ENCODE data around the gene VPS4A. TPM values are rescaled to one million over a fixed set of nuclear protein-coding genes. Genes with fewer than 3 reads are reported as not detected.

The VPS4A gene
- total RNA-seq, 1 donor from 2014 or later: 28.9 TPM

DNA sequence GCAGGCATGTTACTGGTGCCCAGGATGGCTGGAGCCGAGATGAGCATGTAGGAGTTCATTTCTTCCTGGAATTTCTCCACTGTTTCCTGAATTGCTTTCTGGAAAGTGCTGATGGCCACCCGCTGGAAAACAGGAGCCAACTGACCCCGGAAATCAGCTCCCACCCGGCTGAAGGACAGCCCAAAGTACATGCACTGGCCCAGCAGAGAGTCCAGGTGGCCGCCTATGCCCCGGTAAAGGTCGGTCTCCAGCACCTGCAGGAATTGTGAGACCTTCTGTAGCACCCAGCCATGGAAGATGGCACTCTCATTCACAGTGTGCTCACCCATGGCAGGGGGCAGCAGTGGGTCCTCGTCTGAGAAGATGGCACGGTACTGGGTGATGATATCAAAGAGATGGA lies 23.5 kb downstream of the VPS4A start:
- no peaks in the 10 kb centered on the region for H3K9me3 Mint-ChIP-seq (ENCODE audit: unreplicated experiment)
- Histone ChIP-seq H3K79me2 (ENCODE audit: insufficient read depth, low read length) (peaks cover 69% of the 10 kb centered on the region), H3K4me1 (ENCODE audit: insufficient read depth, low read length) (peaks cover 14% of the 10 kb centered on the region), H4K20me1 (ENCODE audit: insufficient read depth, low read length) (peaks cover 5% of the 10 kb centered on the region), H2AFZ (ENCODE audit: low read depth, low read length) (no peak overlapping the region), H3K36me3 (ENCODE audit: insufficient read depth, low read length) (peaks cover 25% of the 10 kb centered on the region), H3K4me3 (ENCODE audit: insufficient read depth, low read depth, low read length) (no peak overlapping the region), H3K27ac (ENCODE audit: low read depth, low read length) (no peak overlapping the region), H3K27me3 (ENCODE audit: insufficient read depth, low read length) (no peaks in the 10 kb centered on the region), H3K9ac (ENCODE audit: low read length) (no peak overlapping the region), H3K4me2 (ENCODE audit: low read length) (no peak overlapping the region), H3K9me3 (ENCODE audit: insufficient read depth, low read depth, low read length) (no peaks in the 10 kb centered on the region)
- no peak for DNase-seq (ENCODE audit: low read depth)
- H3K4me3 Mint-ChIP-seq (ENCODE audit: unreplicated experiment): no peak overlapping the region
- H3K27ac Mint-ChIP-seq (ENCODE audit: unreplicated experiment): no peak overlapping the region
- peaks cover 10% of the 10 kb centered on the region for H3K4me1 Mint-ChIP-seq (ENCODE audit: low read depth, unreplicated experiment)
- FAIRE-seq: no peak
- H3K27me3 Mint-ChIP-seq (ENCODE audit: low read depth, unreplicated experiment): no peaks in the 10 kb centered on the region
- peaks cover 12% of the 10 kb centered on the region for H3K36me3 Mint-ChIP-seq (ENCODE audit: low read depth, unreplicated experiment)
- TF ChIP-seq EZH2 (IDR thresholded peaks at IDR 0.05; ENCODE audit: insufficient read depth, low read length): no peak
- TF ChIP-seq, protein P1, sequence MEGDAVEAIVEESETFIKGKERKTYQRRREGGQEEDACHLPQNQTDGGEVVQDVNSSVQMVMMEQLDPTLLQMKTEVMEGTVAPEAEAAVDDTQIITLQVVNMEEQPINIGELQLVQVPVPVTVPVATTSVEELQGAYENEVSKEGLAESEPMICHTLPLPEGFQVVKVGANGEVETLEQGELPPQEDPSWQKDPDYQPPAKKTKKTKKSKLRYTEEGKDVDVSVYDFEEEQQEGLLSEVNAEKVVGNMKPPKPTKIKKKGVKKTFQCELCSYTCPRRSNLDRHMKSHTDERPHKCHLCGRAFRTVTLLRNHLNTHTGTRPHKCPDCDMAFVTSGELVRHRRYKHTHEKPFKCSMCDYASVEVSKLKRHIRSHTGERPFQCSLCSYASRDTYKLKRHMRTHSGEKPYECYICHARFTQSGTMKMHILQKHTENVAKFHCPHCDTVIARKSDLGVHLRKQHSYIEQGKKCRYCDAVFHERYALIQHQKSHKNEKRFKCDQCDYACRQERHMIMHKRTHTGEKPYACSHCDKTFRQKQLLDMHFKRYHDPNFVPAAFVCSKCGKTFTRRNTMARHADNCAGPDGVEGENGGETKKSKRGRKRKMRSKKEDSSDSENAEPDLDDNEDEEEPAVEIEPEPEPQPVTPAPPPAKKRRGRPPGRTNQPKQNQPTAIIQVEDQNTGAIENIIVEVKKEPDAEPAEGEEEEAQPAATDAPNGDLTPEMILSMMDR (IDR thresholded peaks at IDR 0.05; ENCODE audit: insufficient read depth, low read depth, low read length): no peak

DNA sequence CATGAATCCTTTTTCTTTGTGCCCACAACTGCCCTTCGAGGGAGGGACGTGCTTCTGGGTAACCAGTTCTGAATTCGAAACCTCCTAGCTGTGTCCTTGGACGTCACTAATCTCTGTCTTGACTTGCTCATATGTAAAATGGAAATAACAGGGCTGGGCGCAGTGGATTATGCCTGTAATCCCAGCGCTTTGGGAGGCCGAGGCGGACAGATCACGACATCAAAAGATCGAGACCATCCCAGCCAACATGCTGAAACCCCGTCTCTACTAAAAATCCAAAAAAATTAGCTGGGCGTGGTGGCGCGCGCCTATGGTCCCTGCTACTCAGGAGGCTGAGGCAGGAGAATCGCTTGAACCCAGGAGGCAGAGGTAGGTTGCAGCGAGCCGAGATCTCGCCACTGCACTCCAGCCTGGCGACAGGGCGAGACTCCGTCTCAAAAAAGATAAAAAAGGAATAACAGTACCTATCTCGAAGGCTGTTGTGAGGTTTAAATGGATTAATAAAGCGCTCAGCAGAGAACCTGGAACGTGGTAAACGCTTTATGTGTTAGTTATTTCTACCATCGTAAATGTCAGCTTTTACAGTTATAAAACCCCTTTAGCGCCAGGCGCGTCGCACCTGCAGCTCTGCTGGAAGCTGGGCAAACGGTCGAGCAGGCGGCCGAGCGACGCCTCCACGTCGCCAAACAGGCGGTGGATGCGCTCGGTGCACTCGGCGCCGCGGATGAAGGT lies 27.6 kb downstream of the VPS4A start:
- Mint-ChIP-seq H3K4me3 (ENCODE audit: unreplicated experiment) (peak overlapping the region; percentile 100), H3K4me1 (ENCODE audit: low read depth, unreplicated experiment) (peaks cover 18% of the 10 kb centered on the region), H3K27me3 (ENCODE audit: low read depth, unreplicated experiment) (no peaks in the 10 kb centered on the region), H3K9me3 (ENCODE audit: unreplicated experiment) (no peaks in the 10 kb centered on the region), H3K36me3 (ENCODE audit: low read depth, unreplicated experiment) (peaks cover 16% of the 10 kb centered on the region), H3K27ac (ENCODE audit: unreplicated experiment) (peak overlapping the region; percentile 90)
- Histone ChIP-seq H3K4me3 (ENCODE audit: insufficient read depth, low read depth, low read length) (peak overlapping the region; percentile 90), H3K4me2 (ENCODE audit: low read length) (peak overlapping the region; percentile 99), H2AFZ (ENCODE audit: low read depth, low read length) (peak overlapping the region; percentile 85), H3K4me1 (ENCODE audit: insufficient read depth, low read length) (peaks cover 19% of the 10 kb centered on the region), H3K9me3 (ENCODE audit: insufficient read depth, low read depth, low read length) (no peaks in the 10 kb centered on the region), H3K36me3 (ENCODE audit: insufficient read depth, low read length) (peaks cover 46% of the 10 kb centered on the region), H3K27me3 (ENCODE audit: insufficient read depth, low read length) (no peaks in the 10 kb centered on the region), H3K79me2 (ENCODE audit: insufficient read depth, low read length) (peaks cover 87% of the 10 kb centered on the region), H3K27ac (ENCODE audit: low read depth, low read length) (peak overlapping the region; percentile 77), H4K20me1 (ENCODE audit: insufficient read depth, low read length) (peaks cover 3% of the 10 kb centered on the region), H3K9ac (ENCODE audit: low read length) (peak overlapping the region; percentile 90)
- TF ChIP-seq, protein P1 (IDR thresholded peaks at IDR 0.05; ENCODE audit: insufficient read depth, low read depth, low read length): no peak
- TF ChIP-seq EZH2 (IDR thresholded peaks at IDR 0.05; ENCODE audit: insufficient read depth, low read length): no peak
- FAIRE-seq: no peak
- DNase-seq (ENCODE audit: low read depth): no peak

All from astrocyte (in vitro differentiated cells and primary cell).